Fibroblast of skin of scalp (primary cell): ENCODE data around the gene TP53I3. TPM values are rescaled to one million over a fixed set of nuclear protein-coding genes. Genes with fewer than 3 reads are reported as not detected.
A peak's percentile ranks its signal among the peaks of the same experiment; 100 is the strongest.
"Not testable (repeated sequence)": the region's sequence is repeated elsewhere in the genome, so short reads cannot be mapped to it uniquely, and the experiment has no call there.

Experiments used
- DNase-seq: peaks from one replicate; pipeline ENCODE4 v3.0.0-alpha.2; 2013
- polyA plus RNA-seq, 2 experiments: library from polyadenylated mRNA; unstranded; fragments of 120-200 nt; gene quantifications; one replicate each; pipeline ENCODE4 v1.2.1, GENCODE V29; 2013; ENCODE audit not compliant: insufficient read length in 2 of 2

Gene TP53I3
- 40.7 TPM for polyA plus RNA-seq (2013, experiment 1 of 2; ENCODE audit: insufficient read length)
- polyA plus RNA-seq (2013, experiment 2 of 2; ENCODE audit: insufficient read length): 38.6 TPM

- peak; percentile 91 for DNase-seq
Measured at GRCh38 chr2:24084386-24085199, at the start of gene TP53I3. TSS of gene TP53I3 (minus strand) at chr2:24084834. CDS start at chr2:24084326, 508 bp downstream.

- no peak for DNase-seq
Measured at GRCh38 chr2:24132543-24132942, 47.9 kb upstream of the TP53I3 start.

GRCh38 chr2:24125956-24126355 lies 41.3 kb upstream of the TP53I3 start:
- no peak for DNase-seq

- DNase-seq: peak; percentile 44
Measured at GRCh38 chr2:24123922-24124580, 39.4 kb upstream of the TP53I3 start.

DNA sequence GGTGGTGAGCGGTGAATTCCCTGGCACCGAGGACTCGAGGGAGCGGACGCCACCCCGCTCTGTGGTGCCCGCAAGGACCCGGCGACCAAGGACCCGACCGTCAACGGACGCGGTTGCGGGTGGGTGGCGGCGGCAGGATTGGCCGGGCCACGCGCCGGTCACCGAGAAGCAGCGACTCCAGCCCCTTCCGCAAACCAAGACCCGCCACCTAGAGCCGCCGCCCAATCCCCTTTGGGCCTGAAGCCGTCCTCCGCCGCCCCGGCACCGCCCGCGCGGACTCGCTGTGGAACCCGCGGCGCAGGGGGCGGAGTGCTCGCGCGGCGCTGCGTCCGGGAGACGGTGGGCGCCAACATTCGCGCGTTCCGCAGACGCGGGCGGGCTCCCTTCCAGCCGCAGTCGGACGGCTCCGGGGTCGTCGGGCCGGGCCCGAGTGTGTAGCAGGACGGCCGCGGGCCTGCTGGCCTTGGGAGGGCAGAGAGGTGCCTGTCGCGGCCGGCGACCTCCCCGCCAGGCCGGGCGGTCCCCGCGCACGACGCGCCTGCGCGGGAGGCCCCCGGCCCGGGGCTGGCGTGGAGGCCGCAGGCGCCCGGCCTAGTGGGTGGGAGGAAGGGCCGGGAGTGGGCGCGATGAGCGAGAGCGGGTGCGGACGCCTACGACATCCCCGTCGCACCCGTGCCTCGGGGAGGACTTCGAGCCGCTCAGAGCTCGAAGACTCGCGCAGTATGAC lies 38.7 kb upstream of the TP53I3 start, which contains the start of the genes FAM228B and PFN4:
TSS of gene FAM228B (plus strand) at position 275 of the 727 bp plus-strand sequence. CDS start 893 bp downstream, outside the sequence.
TSS of gene PFN4 (minus strand) at position 140 of the 727 bp plus-strand sequence. CDS start 799 bp downstream, outside the sequence.
- peak; percentile 86 for DNase-seq

GRCh38 chr2:24122366-24123194 lies 37.9 kb upstream of the TP53I3 start:
- no peak for DNase-seq

- DNase-seq: no peak
Measured at GRCh38 chr2:24121469-24121868, 36.8 kb upstream of the TP53I3 start.

DNA sequence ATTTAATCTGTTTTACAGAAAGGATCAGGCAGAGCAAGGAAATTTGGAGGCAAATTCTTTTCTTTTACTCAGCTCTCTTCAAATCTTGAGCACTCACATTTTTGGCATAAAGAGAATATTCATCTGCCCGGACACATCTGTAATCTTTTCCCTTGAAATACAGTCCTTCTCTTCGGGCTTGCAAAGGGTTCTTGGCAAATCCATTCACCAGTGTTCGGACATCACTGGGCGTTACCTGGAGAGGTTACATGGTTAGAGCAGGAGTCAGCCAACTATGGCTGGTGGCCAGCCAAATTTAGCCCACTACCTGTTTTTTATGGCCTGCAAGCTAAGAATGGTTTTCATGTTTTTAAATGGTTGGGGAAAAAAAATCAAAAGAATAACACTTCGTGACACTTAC lies 36.4 kb upstream of the TP53I3 start:
- DNase-seq: no peak

GRCh38 chr2:24117902-24118301 lies 33.3 kb upstream of the TP53I3 start:
- no peak for DNase-seq

DNA sequence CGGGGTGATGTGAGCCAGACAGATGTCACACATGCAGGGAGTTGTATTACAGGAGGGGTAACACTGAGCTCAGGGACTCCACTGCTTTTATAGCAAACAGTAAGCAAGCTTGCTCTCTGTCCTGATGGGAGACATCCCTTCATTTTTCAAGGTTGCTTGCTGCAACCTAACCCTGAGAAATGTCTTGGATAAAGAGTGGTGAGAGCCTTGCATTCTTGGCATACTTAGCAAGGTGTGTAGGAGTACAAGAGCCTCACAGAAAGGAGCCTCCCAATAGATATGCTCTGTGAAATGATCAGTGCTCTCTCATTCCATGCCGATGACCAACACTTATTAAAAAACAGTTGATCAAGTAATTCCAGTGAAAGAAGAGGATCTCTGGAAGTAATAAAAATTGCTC lies 30.4 kb upstream of the TP53I3 start:
- DNase-seq: no peak

DNA sequence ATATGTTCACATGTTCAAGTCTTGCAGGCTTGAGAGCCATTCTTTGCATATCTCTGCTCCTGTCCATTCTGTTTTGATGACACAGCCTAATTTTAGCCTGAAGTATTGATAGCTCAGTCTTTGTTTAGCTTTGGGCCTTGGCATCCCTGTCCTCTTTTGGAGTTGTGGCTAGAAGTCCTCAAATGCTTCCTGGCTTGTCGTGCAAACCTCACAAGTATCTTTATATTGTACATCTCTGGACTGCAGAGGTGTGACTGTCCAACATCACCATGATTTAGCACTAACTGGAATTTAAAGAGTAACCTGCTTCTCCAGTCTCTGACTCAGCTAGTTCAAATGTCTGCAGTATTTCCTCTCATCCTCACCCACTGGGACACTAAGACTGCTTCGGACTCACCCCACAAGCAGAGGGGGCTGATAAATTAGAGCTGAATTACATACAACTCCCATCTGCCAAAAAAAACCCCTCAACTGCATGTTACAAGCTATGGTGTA lies 26.8 kb upstream of the TP53I3 start:
- peak; percentile 43 for DNase-seq

DNA sequence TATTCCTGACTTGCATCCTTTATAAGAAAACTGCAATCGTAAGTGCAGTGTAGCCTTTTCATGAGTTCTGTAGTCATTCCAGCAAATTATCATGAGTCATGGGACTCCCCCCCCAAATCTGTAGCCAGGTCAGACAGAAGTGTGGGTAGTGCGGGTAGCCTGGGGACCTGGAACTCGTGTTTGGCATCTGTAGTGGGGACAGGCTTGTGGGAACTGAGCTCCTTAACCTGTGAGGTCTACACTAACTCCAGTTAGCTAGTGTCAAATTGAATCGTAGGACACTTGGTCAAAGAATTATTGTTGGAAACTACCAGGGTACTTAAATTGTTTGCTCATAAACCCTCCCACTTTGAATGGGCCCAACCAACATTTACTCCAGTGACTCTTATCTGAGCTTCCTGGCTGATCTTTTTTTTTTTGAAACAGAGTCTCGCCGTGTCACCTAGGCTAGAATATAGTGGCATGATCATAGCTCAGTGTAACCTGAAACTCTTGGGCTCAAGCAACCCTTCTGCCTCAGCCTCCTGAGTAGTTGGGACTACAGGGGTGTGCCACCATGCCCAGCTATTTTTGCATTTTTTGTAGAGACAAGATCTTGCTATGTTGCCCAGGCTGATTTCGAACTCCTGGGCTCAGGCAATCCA lies 26.1 kb upstream of the TP53I3 start:
- DNase-seq: no peak

DNA sequence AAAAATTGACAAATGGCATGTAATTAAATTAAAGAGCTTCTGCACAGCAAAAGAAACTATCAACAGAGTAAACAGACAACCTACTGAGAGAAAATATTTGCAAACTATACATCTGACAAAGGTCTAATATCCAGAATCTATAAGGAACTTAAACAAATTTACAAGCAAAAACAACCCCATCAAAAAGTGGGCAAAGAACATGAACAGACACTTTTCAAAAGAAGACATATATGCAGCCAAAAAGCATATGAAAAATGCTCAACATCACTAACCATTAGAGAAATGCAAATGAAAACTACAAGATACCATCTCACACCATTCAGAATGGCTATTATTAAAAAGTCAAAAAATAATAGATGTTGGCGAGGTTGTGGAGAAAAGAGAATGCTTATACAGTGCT lies 24.8 kb upstream of the TP53I3 start:
- not testable (repeated sequence) for DNase-seq

DNA sequence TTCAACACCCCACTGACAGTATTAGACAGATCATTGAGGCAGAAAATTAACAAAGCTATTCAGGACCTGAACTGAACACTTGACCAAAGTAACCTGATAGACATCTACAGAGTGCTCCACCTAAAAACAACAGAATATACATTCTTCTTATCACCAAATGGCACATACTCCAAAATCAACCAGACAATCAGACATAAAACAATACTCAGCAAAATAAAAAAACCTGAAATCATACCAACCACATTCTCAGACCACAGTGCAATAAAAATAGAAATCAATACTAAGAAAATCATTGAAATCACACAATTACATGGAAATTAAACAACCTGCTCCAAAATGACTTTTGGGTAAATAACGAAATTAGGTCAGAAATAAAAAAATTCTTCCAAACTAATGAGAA lies 22.7 kb upstream of the TP53I3 start:
- DNase-seq: no peak

- no peak for DNase-seq
Measured at GRCh38 chr2:24106786-24107185, 22.2 kb upstream of the TP53I3 start.

GRCh38 chr2:24105816-24106215 lies 21.2 kb upstream of the TP53I3 start:
- peak; percentile 23 for DNase-seq

GRCh38 chr2:24104906-24105305 lies 20.3 kb upstream of the TP53I3 start:
- no peak for DNase-seq

GRCh38 chr2:24104110-24104650 lies 19.5 kb upstream of the TP53I3 start:
- no peak for DNase-seq

GRCh38 chr2:24102677-24103076 lies 18.0 kb upstream of the TP53I3 start:
- DNase-seq: no peak

DNA sequence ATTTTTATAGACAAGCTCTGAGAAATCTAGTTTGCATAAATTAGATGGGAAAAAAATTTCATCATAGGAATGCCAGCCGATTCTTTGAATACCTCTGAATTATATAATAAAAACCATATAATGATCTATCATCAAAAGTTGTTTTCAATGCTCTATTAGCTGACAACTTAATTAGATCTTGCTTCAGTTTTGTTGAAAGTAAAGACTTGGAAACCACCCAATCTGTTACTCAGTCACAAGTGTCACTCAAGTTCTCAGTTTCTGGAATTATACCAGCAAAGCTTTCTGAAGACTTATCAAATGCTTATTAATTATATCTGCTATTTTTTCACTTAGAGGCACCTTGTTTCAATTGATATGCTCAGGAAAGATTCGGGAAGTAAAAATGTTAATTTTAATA lies 17.4 kb upstream of the TP53I3 start:
- DNase-seq: no peak

DNA sequence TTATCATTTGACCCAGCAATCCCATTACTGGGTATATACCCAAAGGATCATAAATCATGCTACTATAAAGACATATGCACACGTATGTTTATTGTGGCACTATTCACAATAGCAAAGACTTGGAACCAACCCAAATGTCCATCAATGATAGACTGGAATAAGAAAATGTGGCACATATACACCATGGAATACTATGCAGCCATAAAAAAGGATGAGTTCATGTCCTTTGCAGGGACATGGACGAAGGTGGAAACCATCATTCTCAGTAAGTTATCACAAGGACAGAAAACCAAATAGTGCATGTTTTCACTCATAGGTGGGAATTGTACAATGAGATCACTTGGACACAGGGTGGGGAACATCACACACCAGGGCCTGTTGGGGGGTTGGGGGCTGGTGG lies 16.1 kb upstream of the TP53I3 start:
- DNase-seq: not testable (repeated sequence)
